Chondrocyte (in vitro differentiated cells): ENCODE measurements around the gene AFAP1. TPM values are rescaled to one million over a fixed set of nuclear protein-coding genes. Genes with fewer than 3 reads are reported as not detected.

ENCODE experiments used
- DNase-seq: peaks from one replicate; pipeline ENCODE4 v3.0.0; 2021; ENCODE audit warnings: mixed read lengths, low spot score
- H3K27ac Mint-ChIP-seq: one replicate; pipeline ENCODE4 v1.8.0; 2021; ENCODE audit warnings: mild to moderate bottlenecking, moderate library complexity, mixed read lengths; ENCODE audit not compliant: unreplicated experiment
- H3K27me3 Mint-ChIP-seq: 2 replicates; pipeline ENCODE4 v1.8.0; 2021; ENCODE audit warnings: low read depth, mixed read lengths
- H3K36me3 Mint-ChIP-seq: 2 replicates; pipeline ENCODE4 v1.8.0; 2021; ENCODE audit warnings: low read depth, mixed read lengths
- H3K4me1 Mint-ChIP-seq: 2 replicates; pipeline ENCODE4 v1.8.0; 2021; ENCODE audit warnings: low read depth, mild to moderate bottlenecking, mixed read lengths
- H3K4me3 Mint-ChIP-seq: one replicate; pipeline ENCODE4 v1.8.0; 2021; ENCODE audit warnings: mild to moderate bottlenecking, moderate library complexity, mixed read lengths; ENCODE audit not compliant: unreplicated experiment
- H3K9me3 Mint-ChIP-seq: 2 replicates; pipeline ENCODE4 v1.8.0; 2021; ENCODE audit warnings: low read depth, mixed read lengths
- total RNA-seq: library from RNA; stranded (reverse); gene quantifications from 3 replicates; pipeline ENCODE4 v1.2.1, GENCODE V29; 2021
- TF ChIP-seq, protein P1 (sequence below): fragments of 200-600 bp; sonication (generic); IDR thresholded peaks from 2 replicates; pipeline ENCODE4 v1.5.0; 2021; ENCODE audit warnings: antibody characterized with exemption, mild to moderate bottlenecking, moderate library complexity

AFAP1 gene
- total RNA-seq, 1 donor from 2014 or later, result 118 TPM

- Mint-ChIP-seq H3K9me3 (no peaks in the 10 kb centered on the region), H3K27me3 (no peaks in the 10 kb centered on the region), H3K27ac (peak overlapping the region; percentile 99), H3K36me3 (peaks cover 34% of the 10 kb centered on the region), H3K4me3 (no peak overlapping the region), H3K4me1 (peaks cover 68% of the 10 kb centered on the region)
- TF ChIP-seq, protein P1, sequence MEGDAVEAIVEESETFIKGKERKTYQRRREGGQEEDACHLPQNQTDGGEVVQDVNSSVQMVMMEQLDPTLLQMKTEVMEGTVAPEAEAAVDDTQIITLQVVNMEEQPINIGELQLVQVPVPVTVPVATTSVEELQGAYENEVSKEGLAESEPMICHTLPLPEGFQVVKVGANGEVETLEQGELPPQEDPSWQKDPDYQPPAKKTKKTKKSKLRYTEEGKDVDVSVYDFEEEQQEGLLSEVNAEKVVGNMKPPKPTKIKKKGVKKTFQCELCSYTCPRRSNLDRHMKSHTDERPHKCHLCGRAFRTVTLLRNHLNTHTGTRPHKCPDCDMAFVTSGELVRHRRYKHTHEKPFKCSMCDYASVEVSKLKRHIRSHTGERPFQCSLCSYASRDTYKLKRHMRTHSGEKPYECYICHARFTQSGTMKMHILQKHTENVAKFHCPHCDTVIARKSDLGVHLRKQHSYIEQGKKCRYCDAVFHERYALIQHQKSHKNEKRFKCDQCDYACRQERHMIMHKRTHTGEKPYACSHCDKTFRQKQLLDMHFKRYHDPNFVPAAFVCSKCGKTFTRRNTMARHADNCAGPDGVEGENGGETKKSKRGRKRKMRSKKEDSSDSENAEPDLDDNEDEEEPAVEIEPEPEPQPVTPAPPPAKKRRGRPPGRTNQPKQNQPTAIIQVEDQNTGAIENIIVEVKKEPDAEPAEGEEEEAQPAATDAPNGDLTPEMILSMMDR, result no peak
- no peak for DNase-seq
Observed at GRCh38 chr4:7841894-7842293, 97.8 kb downstream of the AFAP1 start.

DNA sequence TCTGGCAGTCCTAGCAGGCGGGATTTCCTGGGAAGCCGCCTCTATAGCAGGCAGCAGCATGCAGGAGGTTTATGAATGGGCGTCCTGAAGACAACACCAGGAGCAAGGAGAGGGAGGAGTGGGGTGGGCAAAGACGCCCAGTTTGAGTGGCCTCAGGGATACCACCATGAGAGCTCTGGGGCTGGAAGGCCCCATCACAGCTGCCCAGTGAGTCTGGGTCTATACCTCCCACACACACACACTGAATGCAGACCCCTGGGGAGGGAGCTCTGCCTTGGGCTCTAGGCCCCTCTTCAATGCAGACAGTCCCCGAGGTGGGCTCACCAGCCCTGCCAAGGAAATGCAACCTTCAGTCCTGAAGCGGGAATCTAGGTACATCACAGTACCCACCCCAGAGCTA lies 98.6 kb downstream of the AFAP1 start:
- no peaks in the 10 kb centered on the region for H3K9me3 Mint-ChIP-seq
- no peak overlapping the region for H3K4me3 Mint-ChIP-seq
- no peak for DNase-seq
- H3K4me1 Mint-ChIP-seq, result peaks cover 67% of the 10 kb centered on the region
- H3K36me3 Mint-ChIP-seq, result peaks cover 35% of the 10 kb centered on the region
- H3K27me3 Mint-ChIP-seq, result no peaks in the 10 kb centered on the region
- peak overlapping the region; percentile 99 for H3K27ac Mint-ChIP-seq
- TF ChIP-seq, protein P1, result no peak

GRCh38 chr4:7839856-7840255 lies 99.8 kb downstream of the AFAP1 start:
- peaks cover 57% of the 10 kb centered on the region for H3K4me1 Mint-ChIP-seq

GRCh38 chr4:7838136-7838782 lies 101.4 kb downstream of the AFAP1 start:
- Mint-ChIP-seq H3K4me1 (peaks cover 47% of the 10 kb centered on the region), H3K27ac (peak overlapping the region; percentile 68), H3K9me3 (peaks cover under 1% of the 10 kb centered on the region), H3K4me3 (no peak overlapping the region), H3K36me3 (peaks cover 35% of the 10 kb centered on the region), H3K27me3 (no peaks in the 10 kb centered on the region)
- TF ChIP-seq, protein P1, result no peak
- no peak for DNase-seq

More at GRCh38 chr4:7839856-7840255, 99.8 kb downstream of the AFAP1 start:
- no peak for DNase-seq
- Mint-ChIP-seq H3K9me3 (no peaks in the 10 kb centered on the region), H3K27ac (peak overlapping the region; percentile 99), H3K27me3 (no peaks in the 10 kb centered on the region), H3K36me3 (peaks cover 35% of the 10 kb centered on the region), H3K4me3 (no peak overlapping the region)
- TF ChIP-seq, protein P1, result no peak

DNA sequence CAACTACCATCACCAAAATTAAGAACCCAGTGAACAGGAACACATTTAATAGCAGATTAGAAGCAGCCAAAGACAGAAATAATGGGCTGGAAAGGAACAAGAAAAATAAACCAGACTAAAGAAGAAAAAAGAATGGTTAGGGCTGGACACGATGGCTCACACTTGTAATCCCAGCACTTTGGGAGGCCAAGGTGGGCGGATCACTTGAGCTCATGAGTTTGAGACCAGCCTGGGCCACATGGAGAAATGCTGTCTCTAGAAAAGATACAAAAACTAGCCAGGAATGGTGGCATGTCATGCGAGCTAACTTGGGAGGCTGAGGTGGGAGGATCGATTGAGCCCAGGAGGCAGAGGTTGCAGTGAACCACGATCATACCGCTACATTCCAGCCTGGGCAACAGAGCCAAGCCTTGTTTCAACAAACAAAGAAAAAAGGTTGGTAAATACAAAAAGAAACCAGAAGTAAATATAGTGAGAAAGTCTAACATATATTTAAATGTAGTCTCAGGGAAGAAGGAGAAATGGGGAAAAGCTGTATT lies 102.0 kb downstream of the AFAP1 start:
- peak overlapping the region; percentile 72 for H3K27ac Mint-ChIP-seq
- H3K4me3 Mint-ChIP-seq, result no peak overlapping the region
- H3K36me3 Mint-ChIP-seq, result peaks cover 41% of the 10 kb centered on the region

More for the DNA sequence above, 102.0 kb downstream of the AFAP1 start:
- TF ChIP-seq, protein P1, result no peak
- DNase-seq, result no peak
- no peaks in the 10 kb centered on the region for H3K27me3 Mint-ChIP-seq
- peaks cover 47% of the 10 kb centered on the region for H3K4me1 Mint-ChIP-seq
- peaks cover 7% of the 10 kb centered on the region for H3K9me3 Mint-ChIP-seq
